GM12865 (cell line): ENCODE measurements around the gene SORCS2.
"Not testable (repeated sequence)": the region's sequence is repeated elsewhere in the genome, so short reads cannot be mapped to it uniquely, and the experiment has no call there.

Source experiments
- DNase-seq: peaks from one replicate; pipeline ENCODE4 v3.0.0; 2010; ENCODE audit warnings: low read depth
- H3K4me3 ChIP-seq: 2 replicates; pipeline ENCODE4 v1.5.1; 2011; ENCODE audit warnings: mild to moderate bottlenecking, low read depth, low read length, control low read depth
- CTCF ChIP-seq: IDR thresholded peaks from 2 replicates; pipeline ENCODE4 v1.5.1; 2011; ENCODE audit warnings: low read length, control low read depth, low read depth, inconsistent platforms; ENCODE audit not compliant: insufficient read depth; ENCODE audit errors: missing control alignments

Gene SORCS2

DNA sequence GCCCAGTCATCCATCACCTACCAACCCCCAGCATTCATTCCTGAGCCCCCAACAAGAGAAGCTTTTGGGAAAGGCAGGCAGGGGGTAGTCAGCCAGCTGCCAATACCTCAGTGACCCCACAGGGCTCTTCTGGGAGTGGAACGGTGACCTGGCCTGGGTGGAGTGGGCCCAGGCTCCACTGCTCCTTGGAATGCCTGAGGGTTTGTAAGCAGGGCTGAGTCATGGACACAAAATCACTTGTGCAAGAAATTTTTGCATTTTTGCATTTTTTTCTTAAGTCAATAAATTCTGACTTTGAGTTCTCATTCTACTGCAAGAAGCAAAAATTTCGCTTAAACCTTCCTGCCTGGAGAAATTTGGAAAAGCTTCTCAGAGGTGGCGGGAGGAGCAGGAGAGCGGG lies 18.5 kb downstream of the SORCS2 start:
- TF ChIP-seq CTCF, result no peak
- no peak overlapping the region for H3K4me3 ChIP-seq
- DNase-seq, result no peak

GRCh38 chr4:7212101-7212674 lies 19.9 kb downstream of the SORCS2 start:
- H3K4me3 ChIP-seq, result no peak overlapping the region
- no peak for TF ChIP-seq CTCF
- no peak for DNase-seq

DNA sequence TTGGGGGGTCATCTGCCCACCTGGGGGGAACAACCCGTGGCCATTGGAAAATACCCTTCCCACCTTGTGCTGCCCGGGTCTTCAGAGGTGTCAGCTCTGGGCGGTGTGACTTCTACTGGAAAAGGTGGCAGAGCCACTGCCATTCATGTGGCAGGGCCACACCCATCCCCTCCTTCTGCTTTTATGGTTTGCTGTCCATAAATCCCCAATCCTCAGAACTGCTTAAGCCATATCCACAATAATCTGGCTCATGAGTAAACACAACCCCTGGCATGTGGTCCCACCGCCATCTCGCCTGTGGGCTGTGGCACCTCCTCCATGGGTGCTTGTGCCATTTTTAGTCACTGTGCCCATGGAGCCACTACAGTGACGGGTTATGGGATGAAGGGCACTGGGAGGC lies 20.6 kb downstream of the SORCS2 start:
- H3K4me3 ChIP-seq, result no peak overlapping the region
- no peak for DNase-seq
- no peak for TF ChIP-seq CTCF

DNA sequence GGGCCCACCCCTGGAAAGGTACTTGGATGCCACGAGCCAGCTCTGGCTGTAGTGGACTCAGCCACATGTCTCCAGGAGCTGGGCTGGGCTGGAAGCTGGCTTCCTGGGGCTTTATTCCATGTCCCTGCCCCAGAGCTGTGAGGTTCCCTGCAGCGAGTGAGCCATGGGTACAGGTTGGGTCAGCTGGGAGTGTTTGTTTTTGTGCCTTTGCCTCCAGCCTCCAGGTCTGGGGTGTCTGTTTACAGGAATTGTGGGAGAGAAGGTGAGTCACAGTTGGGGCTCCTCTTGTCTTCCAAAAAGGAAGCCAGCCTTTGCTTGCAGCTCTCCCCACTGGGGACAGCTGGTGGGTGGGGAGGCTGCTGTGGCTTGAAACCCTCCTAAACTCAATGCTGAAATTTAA lies 21.5 kb downstream of the SORCS2 start:
- no peak overlapping the region for H3K4me3 ChIP-seq
- TF ChIP-seq CTCF, result no peak
- no peak for DNase-seq

DNA sequence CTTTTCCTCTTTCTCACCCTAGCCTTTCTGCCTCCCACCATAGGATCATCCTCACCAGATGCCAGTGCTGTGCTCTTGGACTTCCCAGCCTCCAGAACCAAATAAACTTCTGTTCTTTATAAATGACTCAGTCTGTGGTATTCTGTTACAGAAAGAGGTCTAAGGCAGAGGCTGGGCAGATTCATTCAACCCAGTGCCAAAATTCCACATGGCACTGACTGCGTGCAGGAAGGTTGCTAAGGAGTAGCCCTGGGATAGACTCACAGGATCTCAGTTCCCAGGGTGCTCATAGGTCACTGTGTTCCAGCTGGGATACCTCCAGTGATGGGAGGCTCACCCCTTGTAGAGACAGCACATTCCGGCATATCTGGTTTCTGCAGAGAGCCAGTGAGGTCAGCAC lies 22.0 kb downstream of the SORCS2 start:
- DNase-seq, result no peak
- TF ChIP-seq CTCF, result no peak
- H3K4me3 ChIP-seq, result no peak overlapping the region

GRCh38 chr4:7215187-7215586 lies 22.8 kb downstream of the SORCS2 start:
- not testable (repeated sequence) for H3K4me3 ChIP-seq, DNase-seq

- no peak for DNase-seq
- H3K4me3 ChIP-seq, result no peak overlapping the region
- no peak for TF ChIP-seq CTCF
Observed at GRCh38 chr4:7217039-7217438, 24.7 kb downstream of the SORCS2 start.
